Thoracic aorta endothelial cell (primary cell): ENCODE measurements around the gene FMR1. TPM values are rescaled to one million over a fixed set of nuclear protein-coding genes. Genes with fewer than 3 reads are reported as not detected.

Experiments used
- small RNA-seq: library from RNA; depleted of rRNA; stranded (forward); fragments of <200 nt; gene quantifications from one replicate; pipeline ENCODE3, GENCODE V24; 2012
- total RNA-seq: library from RNA; depleted of rRNA; stranded (reverse); fragments of >200 nt; gene quantifications from 2 replicates; pipeline ENCODE4 v1.2.3, GENCODE V29; 2012

FMR1 gene
- total RNA-seq, result 48.1 and 48.3 TPM in 2 replicates

DNA sequence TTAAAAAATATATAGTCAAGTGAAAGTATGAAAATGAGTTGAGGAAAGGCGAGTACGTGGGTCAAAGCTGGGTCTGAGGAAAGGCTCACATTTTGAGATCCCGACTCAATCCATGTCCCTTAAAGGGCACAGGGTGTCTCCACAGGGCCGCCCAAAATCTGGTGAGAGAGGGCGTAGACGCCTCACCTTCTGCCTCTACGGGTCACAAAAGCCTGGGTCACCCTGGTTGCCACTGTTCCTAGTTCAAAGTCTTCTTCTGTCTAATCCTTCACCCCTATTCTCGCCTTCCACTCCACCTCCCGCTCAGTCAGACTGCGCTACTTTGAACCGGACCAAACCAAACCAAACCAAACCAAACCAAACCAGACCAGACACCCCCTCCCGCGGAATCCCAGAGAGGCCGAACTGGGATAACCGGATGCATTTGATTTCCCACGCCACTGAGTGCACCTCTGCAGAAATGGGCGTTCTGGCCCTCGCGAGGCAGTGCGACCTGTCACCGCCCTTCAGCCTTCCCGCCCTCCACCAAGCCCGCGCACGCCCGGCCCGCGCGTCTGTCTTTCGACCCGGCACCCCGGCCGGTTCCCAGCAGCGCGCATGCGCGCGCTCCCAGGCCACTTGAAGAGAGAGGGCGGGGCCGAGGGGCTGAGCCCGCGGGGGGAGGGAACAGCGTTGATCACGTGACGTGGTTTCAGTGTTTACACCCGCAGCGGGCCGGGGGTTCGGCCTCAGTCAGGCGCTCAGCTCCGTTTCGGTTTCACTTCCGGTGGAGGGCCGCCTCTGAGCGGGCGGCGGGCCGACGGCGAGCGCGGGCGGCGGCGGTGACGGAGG, at the start of gene FMR1:
TSS of gene FMR1 (plus strand) at position 728 of the 831 bp plus-strand sequence. CDS start 261 bp downstream, outside the sequence.

GRCh38 chrX:147981038-147981752, 69.5 kb downstream of the FMR1 start, which contains the start of gene FMR1NB:
Gene FMR1NB (plus strand): TSS chrX:147981337. CDS start chrX:147981403, 66 bp downstream.

Small RNA genes within 50 kb of the gene (small RNA-seq; reads per million reads assigned to genes)
- not detected for gene RF02118

Other genes with a start within 250 kb of the FMR1 start
- gene FMR1NB, start 69.4 kb downstream of the FMR1 start, total RNA-seq, result not detected in 2 replicates